Lower lobe of right lung (tissue), 2 donors: ENCODE measurements around the gene RBM44. TPM values are rescaled to one million over a fixed set of nuclear protein-coding genes. Genes with fewer than 3 reads are reported as not detected.
A peak's percentile ranks its signal among the peaks of the same experiment; 100 is the strongest.

ENCODE experiments used
- ATAC-seq, 2 donors: fragments of 200-7000 bp; cut with Tn5 transposase; one replicate each; pipeline ENCODE4 v1.9.1; 2020 to 2022; ENCODE audit warnings: mild to moderate bottlenecking in 2 of 2, moderate library complexity in 2 of 2
- DNase-seq: peaks from one replicate; pipeline ENCODE4 v3.0.0-alpha.2; 2020
- H3K27ac ChIP-seq: fragments of 200-600 bp; one replicate; pipeline ENCODE4 v1.8.0; 2022
- H3K27me3 ChIP-seq: fragments of 200-600 bp; one replicate; pipeline ENCODE4 v1.8.0; 2022; ENCODE audit warnings: low read depth
- H3K36me3 ChIP-seq: fragments of 200-600 bp; one replicate; pipeline ENCODE4 v1.8.0; 2022; ENCODE audit warnings: mild to moderate bottlenecking
- H3K4me1 ChIP-seq: fragments of 200-600 bp; one replicate; pipeline ENCODE4 v1.8.0; 2022
- H3K4me3 ChIP-seq: fragments of 200-600 bp; one replicate; pipeline ENCODE4 v1.8.0; 2022; ENCODE audit warnings: mild to moderate bottlenecking
- H3K9me3 ChIP-seq: fragments of 200-600 bp; one replicate; pipeline ENCODE4 v1.8.0; 2022
- intact Hi-C: fragments of 100-400 bp; cut with DNase I; formaldehyde crosslinking; loops from one replicate; pipeline ENCODE4 v1.11.0; 2022
- total RNA-seq: library from RNA; stranded (reverse); fragmentation: NEBNext Ultra II Directional; extraction: Animal tissue kit (Norgen Biotek cat#: 25700); gene quantifications from one replicate; pipeline ENCODE4 v1.2.1, GENCODE V29; 2021
- TF ChIP-seq, protein P1 (sequence below): fragments of 200-600 bp; IDR thresholded peaks from one replicate; pipeline ENCODE4 v1.8.0; 2022; ENCODE audit warnings: antibody characterized with exemption, mild to moderate bottlenecking
- donor health status: DM: no; HTN: yes; CAD: no; lungs with severe emphysema.

The RBM44 gene
- total RNA-seq, 1 donor from 2014 or later: 0.59 TPM

DNA sequence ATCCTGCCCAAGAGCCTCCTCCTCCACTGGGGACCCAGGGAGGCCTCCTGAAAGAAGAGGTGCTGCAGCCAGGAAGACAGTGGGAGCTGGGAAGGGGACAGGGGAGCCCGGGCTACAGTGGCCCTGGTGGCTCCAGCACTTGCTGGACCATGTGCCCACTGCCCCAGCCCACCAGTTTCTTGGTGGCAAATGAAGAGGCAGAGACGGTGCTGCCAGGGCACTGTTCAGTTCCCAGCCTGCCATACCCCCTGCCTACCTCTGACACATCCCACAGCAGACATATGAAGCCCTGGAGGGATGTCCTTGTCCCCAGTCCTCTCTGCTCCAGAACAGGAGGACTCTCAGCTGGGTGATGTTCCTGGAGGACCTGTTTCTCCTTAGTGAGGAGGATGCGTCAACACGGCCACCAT lies 64.5 kb downstream of the RBM44 start:
- DNase-seq (no peak), ATAC-seq (no peak)
- TF ChIP-seq, protein P1, sequence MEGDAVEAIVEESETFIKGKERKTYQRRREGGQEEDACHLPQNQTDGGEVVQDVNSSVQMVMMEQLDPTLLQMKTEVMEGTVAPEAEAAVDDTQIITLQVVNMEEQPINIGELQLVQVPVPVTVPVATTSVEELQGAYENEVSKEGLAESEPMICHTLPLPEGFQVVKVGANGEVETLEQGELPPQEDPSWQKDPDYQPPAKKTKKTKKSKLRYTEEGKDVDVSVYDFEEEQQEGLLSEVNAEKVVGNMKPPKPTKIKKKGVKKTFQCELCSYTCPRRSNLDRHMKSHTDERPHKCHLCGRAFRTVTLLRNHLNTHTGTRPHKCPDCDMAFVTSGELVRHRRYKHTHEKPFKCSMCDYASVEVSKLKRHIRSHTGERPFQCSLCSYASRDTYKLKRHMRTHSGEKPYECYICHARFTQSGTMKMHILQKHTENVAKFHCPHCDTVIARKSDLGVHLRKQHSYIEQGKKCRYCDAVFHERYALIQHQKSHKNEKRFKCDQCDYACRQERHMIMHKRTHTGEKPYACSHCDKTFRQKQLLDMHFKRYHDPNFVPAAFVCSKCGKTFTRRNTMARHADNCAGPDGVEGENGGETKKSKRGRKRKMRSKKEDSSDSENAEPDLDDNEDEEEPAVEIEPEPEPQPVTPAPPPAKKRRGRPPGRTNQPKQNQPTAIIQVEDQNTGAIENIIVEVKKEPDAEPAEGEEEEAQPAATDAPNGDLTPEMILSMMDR: no peak
- H3K4me3 ChIP-seq: no peak overlapping the region
- no peak overlapping the region for H3K27ac ChIP-seq
- H3K9me3 ChIP-seq: no peaks in the 10 kb centered on the region
- no peaks in the 10 kb centered on the region for H3K36me3 ChIP-seq
- peaks cover 17% of the 10 kb centered on the region for H3K4me1 ChIP-seq
- peaks cover 29% of the 10 kb centered on the region for H3K27me3 ChIP-seq
- intact Hi-C loops: no loop called here

DNA sequence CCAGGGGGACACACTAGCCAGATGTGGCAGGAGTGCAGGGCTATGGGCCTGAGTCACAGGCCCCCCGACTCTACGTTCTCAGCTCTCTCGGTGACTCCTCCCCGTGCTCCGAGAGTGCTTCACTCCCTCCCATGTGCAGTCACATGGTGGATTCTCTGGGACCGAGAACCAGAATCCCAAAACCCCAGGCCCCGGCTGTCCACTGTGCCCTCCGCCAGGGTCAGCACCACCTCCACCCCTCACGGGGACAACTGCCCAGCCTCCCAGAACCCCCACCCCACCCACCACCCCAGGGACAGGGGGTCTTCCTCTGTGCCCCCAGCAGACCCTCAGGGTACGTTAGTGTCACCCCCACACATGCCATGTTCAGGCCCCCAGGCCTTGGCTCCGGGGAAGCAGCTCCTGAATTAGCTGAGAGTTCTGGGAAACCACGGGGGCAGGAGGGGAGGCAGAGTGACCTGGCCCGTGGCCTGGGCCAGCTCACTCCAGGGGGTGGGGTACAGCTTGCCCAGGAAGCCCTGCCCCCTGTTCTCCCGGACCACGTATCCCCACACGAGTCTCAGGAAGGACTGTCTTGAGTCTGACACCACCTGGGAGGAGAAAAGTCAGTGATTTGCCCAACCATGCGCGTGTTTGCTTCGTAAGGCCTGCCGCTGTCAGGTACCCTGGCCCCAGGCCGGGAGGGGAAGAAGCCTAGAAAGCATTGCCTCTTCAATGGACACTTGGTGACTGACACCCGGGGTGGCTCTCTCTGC lies 65.3 kb downstream of the RBM44 start:
- H3K36me3 ChIP-seq: no peaks in the 10 kb centered on the region
- intact Hi-C loops: no loop called here
- peaks cover 12% of the 10 kb centered on the region for H3K4me1 ChIP-seq
- H3K27me3 ChIP-seq: peaks cover 23% of the 10 kb centered on the region
- no peak for ATAC-seq
- no peak overlapping the region for H3K4me3 ChIP-seq
- H3K9me3 ChIP-seq: no peaks in the 10 kb centered on the region
- H3K27ac ChIP-seq: no peak overlapping the region
- TF ChIP-seq, protein P1: no peak
- DNase-seq: no peak

DNA sequence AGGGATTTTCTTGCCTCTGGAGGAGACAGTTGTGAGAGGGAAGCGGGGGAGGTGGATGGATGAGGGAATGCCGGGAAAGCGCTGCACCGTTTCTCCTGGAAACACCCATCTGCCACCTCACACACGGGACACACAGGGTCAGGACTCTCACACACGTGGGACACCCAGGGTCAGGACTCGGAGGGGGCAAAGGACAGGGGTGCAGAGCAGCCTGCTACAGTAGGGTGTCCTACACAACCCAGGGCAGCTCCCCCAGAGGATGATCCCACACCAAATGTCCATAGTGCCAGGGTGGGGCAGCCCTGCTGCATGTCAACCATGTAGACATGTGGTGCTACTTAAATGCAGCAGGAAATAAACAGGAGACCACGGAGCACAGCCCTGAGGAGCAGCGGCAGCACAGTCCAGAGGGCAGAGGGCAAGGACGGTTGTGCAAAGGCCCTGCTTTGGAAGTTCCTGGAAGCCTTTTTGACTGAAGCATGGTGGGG lies 65.9 kb downstream of the RBM44 start:
- no peak for ATAC-seq
- Histone ChIP-seq H3K27me3 (peaks cover 20% of the 10 kb centered on the region), H3K4me1 (peaks cover 8% of the 10 kb centered on the region), H3K27ac (no peak overlapping the region), H3K36me3 (no peaks in the 10 kb centered on the region), H3K4me3 (no peak overlapping the region), H3K9me3 (no peaks in the 10 kb centered on the region)
- TF ChIP-seq, protein P1: no peak
- intact Hi-C loops: no loop called here
- no peak for DNase-seq

DNA sequence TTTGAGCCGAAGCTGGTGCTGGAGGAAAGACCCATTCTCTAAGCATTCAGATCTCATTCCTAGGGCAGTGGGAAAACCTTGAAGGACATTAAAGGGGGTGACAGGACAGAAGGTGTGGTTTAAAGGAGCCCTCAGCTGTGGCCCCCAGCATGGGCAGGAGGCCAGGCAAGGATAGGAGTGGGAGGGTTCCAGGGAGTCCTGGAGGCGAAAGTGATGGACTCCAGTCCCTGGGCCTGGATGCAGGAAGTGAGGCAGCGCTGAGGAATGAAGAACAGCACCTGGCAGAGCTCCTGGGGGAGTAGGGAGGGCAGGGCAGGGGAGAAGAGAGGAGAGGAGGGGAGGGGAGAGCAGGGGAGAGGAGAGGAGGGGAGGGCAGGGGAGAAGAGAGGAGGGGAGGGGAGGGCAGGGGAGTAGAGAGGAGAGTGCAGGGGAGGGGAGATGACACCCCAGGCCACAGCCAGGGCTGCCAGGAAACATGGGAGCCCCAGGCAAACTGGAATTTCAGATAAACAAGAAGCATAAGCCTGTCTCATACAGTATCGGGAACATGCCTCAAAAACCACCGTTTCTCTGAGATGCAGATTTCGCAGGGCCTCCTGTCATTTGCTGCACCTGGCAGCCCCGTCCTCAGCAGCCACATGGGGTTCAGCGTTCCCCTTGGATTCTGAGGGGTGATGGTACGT lies 66.5 kb downstream of the RBM44 start:
- Histone ChIP-seq H3K4me1 (peaks cover 4% of the 10 kb centered on the region), H3K9me3 (no peaks in the 10 kb centered on the region), H3K27ac (no peak overlapping the region), H3K4me3 (no peak overlapping the region), H3K36me3 (no peaks in the 10 kb centered on the region), H3K27me3 (peaks cover 15% of the 10 kb centered on the region)
- intact Hi-C loops: no loop called here
- TF ChIP-seq, protein P1: no peak
- DNase-seq: no peak
- peak in 1 of 2 donors; percentile 22 for ATAC-seq

DNA sequence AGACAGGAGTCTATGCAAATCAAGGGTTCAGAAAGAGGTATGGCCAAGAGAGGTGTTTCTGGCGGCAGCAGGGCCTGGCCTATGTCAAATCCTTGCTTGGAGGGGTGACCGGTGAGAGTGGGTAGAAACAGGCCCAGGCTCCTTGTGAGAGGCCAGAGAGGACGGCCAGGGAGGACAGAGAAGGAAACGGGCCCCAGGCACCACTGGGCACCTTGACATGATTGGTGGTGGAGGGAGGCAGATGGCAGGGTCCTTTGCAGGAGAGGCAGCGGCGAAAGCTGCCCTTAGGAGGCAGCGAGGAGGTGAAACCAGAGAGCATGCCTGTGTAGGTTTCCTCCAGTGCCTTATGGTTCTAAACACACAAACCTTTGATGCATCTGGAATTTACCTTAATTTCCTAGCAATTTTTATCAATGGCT lies 67.1 kb downstream of the RBM44 start:
- Histone ChIP-seq H3K36me3 (no peaks in the 10 kb centered on the region), H3K27me3 (peaks cover 9% of the 10 kb centered on the region), H3K4me1 (no peaks in the 10 kb centered on the region), H3K9me3 (no peaks in the 10 kb centered on the region), H3K4me3 (no peak overlapping the region), H3K27ac (no peak overlapping the region)
- intact Hi-C loops: no loop called here
- ATAC-seq: no peak
- TF ChIP-seq, protein P1: no peak
- no peak for DNase-seq
